Gastroesophageal sphincter (tissue), 3 donors: ENCODE results near the gene TOMM20.

Experiments used
- POLR2AphosphoS5 ChIP-seq: sonication (generic); formaldehyde crosslinking; IDR thresholded peaks from one replicate; pipeline ENCODE4 v1.6.1; 2017; ENCODE audit warnings: antibody characterized with exemption
- TF ChIP-seq, protein P1 (sequence below), 4 experiments: fragments of 200-600 bp in 2 of 4; fragments of 450-650 bp in 2 of 4; sonication (generic) in 1 of 4; IDR thresholded peaks; one replicate each; pipeline ENCODE4 v1.5.1; 2017 to 2019; ENCODE audit warnings: antibody characterized with exemption in 4 of 4, mild to moderate bottlenecking in 2 of 4, moderate library complexity in 2 of 4

DNA sequence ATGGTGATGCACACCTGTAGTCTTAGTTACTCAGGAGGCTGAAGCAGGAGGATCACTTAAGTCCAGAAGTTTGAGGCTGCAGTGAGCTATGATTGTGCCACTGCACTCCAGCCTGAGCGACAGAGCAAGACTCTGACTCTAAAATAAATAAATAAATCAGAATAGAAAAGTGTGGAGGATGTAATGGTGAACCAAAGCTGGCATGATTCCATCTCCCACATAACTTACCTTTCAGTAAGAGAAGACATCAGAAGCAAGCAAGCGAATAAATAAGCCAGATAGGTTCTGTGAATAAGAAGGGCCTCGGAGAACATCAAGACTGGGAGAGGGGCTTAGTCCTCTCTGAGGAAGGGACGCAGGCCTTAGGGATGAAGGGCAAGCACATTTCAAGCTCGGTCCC lies 59.5 kb downstream of the TOMM20 start:
- TF ChIP-seq, protein P1, sequence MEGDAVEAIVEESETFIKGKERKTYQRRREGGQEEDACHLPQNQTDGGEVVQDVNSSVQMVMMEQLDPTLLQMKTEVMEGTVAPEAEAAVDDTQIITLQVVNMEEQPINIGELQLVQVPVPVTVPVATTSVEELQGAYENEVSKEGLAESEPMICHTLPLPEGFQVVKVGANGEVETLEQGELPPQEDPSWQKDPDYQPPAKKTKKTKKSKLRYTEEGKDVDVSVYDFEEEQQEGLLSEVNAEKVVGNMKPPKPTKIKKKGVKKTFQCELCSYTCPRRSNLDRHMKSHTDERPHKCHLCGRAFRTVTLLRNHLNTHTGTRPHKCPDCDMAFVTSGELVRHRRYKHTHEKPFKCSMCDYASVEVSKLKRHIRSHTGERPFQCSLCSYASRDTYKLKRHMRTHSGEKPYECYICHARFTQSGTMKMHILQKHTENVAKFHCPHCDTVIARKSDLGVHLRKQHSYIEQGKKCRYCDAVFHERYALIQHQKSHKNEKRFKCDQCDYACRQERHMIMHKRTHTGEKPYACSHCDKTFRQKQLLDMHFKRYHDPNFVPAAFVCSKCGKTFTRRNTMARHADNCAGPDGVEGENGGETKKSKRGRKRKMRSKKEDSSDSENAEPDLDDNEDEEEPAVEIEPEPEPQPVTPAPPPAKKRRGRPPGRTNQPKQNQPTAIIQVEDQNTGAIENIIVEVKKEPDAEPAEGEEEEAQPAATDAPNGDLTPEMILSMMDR (IDR thresholded peaks at IDR 0.05): no peak
- TF ChIP-seq POLR2AphosphoS5: no peak
